ENCODE results near the gene EXD1.
"Not testable (repeated sequence)": the region's sequence is repeated elsewhere in the genome, so short reads cannot be mapped to it uniquely, and the experiment has no call there.

EXD1 gene

GRCh38 chr15:41139112-41139511, 91.4 kb downstream of the EXD1 start:
- DNase-seq, result not testable (repeated sequence)

- not testable (repeated sequence) for DNase-seq
These were observed 95.0 kb downstream of the EXD1 start for GRCh38 chr15:41135580-41135979.

DNA sequence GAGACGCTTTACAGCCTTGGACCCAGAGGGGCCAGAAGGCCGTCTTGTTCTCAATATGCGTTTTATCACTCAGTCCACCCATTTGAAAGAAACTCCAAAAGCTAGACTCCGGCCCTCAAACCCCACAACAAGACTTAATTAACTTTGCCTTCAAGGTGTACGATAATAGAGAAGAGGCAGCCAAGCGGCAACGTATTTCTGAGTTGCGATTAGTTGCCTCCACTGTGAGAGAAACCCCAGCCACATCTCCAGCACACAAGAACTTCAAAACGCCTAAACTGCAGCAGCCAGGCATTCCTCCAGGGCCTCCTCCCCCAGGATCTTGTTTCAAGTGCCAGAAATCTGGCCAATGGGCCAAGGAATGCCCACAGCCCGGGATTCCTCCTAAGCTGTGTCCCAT, 97.1 kb downstream of the EXD1 start:
- DNase-seq, result no peak
